ENCODE data around the gene ARL4A. TPM values are rescaled to one million over a fixed set of nuclear protein-coding genes. Genes with fewer than 3 reads are reported as not detected.
"Not testable (repeated sequence)": the region's sequence is repeated elsewhere in the genome, so short reads cannot be mapped to it uniquely, and the experiment has no call there.

ARL4A gene
- total RNA-seq, 1 donor from 2014 or later, result 35.5 TPM

DNA sequence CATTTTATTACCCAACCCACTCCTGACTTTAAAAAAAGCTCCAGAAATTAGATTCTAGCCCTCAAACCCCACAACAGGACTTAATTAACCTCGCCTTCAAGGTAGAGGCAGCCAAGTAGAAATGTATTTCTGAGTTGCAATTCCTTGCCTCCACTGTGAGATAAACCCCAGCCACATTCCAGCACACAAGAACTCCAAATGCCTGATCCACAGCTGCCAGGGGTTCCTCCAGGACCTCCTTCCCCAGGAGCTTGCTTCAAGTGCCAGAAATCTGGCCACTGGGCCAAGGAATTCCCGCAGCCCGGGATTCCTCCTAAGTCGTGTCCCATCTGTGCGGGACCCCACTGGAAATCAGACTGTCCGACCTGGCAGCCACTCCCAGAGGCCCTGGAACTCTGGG lies 25.9 kb upstream of the ARL4A start:
- Histone ChIP-seq H3K4me1 (ENCODE audit: control insufficient read depth in 3 of 3, insufficient read depth in 3 of 3, low read length in 3 of 3) (no peaks in the 10 kb centered on the region), H3K27me3 (ENCODE audit: control insufficient read depth in 3 of 3, insufficient read depth in 3 of 3, low read length in 3 of 3) (no peaks in the 10 kb centered on the region), H3K4me3 (ENCODE audit: low read length in 3 of 3) (no peak overlapping the region), H3K9me3 (ENCODE audit: control insufficient read depth in 3 of 3, low read length in 3 of 3) (no peaks in the 10 kb centered on the region), H3K27ac (ENCODE audit: low read depth, low read length) (no peak overlapping the region), H3K9ac (ENCODE audit: low read depth in 1 of 3, low read length in 3 of 3) (no peak overlapping the region), H3K36me3 (ENCODE audit: control insufficient read depth in 3 of 3, insufficient read depth in 3 of 3, low read length in 3 of 3) (no peaks in the 10 kb centered on the region)

DNA sequence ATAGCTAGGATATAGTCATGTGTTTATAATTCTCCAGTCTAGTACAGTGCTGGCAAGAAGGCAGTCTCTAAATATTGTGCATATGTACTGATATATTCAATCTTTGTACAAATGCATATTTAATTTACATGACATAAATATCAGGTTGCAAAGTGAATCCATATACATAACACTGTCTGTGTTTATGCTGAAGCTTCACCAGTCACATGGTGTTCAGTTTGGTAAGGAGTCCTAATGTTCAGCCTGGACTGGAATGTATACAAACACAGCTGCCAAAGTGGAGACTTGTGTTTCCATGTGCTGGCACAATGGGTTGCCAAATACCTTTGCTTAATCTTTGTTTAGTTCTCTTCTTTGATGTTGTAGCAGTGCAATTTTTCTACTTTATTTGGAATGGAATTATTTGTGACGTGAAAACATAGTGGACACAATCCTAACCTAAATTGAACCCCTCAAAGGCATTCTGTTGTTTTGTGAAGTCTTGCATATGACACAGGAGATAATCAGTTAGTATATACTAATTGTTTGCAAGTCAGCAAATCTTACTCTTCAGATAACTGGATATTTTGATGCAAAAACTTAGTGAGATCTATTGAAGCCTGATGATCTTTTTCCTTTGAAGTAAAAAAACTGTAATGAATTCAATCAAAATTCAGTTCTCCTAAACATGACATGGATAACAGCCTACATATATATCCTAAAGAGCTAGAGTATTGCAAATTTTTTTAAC lies 17.3 kb upstream of the ARL4A start:
- no peak overlapping the region for H3K27ac ChIP-seq (ENCODE audit: low read depth, low read length)
- H3K9ac ChIP-seq (ENCODE audit: low read depth in 1 of 3, low read length in 3 of 3), result no peak overlapping the region
- no peaks in the 10 kb centered on the region for H3K9me3 ChIP-seq (ENCODE audit: control insufficient read depth in 3 of 3, low read length in 3 of 3)
- no peaks in the 10 kb centered on the region for H3K27me3 ChIP-seq (ENCODE audit: control insufficient read depth in 3 of 3, insufficient read depth in 3 of 3, low read length in 3 of 3)
- H3K4me1 ChIP-seq (ENCODE audit: control insufficient read depth in 3 of 3, insufficient read depth in 3 of 3, low read length in 3 of 3), result no peaks in the 10 kb centered on the region
- H3K4me3 ChIP-seq (ENCODE audit: low read length in 3 of 3), result no peak overlapping the region
- no peaks in the 10 kb centered on the region for H3K36me3 ChIP-seq (ENCODE audit: control insufficient read depth in 3 of 3, insufficient read depth in 3 of 3, low read length in 3 of 3)

DNA sequence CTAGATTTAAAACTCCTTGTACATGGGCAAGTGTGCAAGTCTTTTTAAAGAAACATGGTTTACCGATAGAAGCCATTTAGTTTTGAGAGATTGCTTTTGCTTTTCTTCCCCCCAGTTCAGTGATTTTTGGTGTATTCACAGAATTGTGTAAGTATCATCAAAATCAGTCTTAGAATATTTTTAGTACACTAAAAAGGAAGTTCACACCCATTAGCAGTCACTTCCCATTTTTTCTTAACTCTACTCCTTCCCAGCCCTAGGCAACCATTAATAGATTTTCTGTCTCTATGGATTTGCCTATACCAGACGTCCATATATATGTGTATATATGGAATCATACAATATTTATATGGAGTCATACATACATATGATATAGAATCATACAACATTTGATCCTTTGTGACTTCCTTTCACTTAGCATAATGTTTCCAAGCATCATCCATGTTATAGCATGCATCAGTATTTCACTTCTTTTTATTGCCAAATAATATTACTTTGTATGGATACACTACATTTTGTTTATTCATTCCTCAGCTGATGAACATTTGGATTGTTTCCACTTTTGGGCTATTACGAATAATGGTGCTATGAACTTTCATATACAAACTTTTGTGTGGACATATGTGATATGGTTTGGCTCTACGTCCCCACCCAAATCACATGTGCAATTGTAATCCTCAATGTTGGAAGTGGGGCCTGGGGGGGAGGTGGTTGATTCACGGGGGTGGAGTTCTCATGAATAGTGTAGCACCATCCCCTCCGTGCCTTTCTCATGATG lies 16.5 kb upstream of the ARL4A start:
- H3K9me3 ChIP-seq (ENCODE audit: control insufficient read depth in 3 of 3, low read length in 3 of 3), result peaks cover 0 to 3% (median 0%) of the 10 kb centered on the region in 3 donors
- no peaks in the 10 kb centered on the region for H3K27me3 ChIP-seq (ENCODE audit: control insufficient read depth in 3 of 3, insufficient read depth in 3 of 3, low read length in 3 of 3)
- H3K27ac ChIP-seq (ENCODE audit: low read depth, low read length), result no peak overlapping the region
- H3K36me3 ChIP-seq (ENCODE audit: control insufficient read depth in 3 of 3, insufficient read depth in 3 of 3, low read length in 3 of 3), result no peaks in the 10 kb centered on the region
- no peaks in the 10 kb centered on the region for H3K4me1 ChIP-seq (ENCODE audit: control insufficient read depth in 3 of 3, insufficient read depth in 3 of 3, low read length in 3 of 3)
- no peak overlapping the region for H3K9ac ChIP-seq (ENCODE audit: low read depth in 1 of 3, low read length in 3 of 3)
- no peak overlapping the region for H3K4me3 ChIP-seq (ENCODE audit: low read length in 3 of 3)

DNA sequence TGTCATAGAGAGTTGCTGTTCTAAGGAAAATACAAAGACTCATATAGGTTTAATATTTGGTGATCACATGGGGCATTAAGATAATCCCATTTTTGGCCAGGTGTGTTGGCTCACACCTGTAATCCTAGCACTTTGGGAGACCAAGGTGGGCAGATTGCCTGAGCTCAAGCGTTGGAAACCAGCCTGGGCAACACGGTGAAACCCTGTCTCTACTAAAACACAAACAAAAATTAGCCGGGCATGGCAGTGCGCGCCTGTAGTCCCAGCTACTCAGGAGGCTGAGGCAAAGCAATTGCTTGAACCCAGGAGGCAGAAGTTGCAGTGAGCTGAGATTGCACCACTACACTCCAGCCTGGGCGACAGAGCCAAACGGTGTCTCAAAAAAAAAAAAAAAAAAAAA lies 14.0 kb upstream of the ARL4A start:
- H3K36me3 ChIP-seq (ENCODE audit: control insufficient read depth in 3 of 3, insufficient read depth in 3 of 3, low read length in 3 of 3); H3K4me1 ChIP-seq (ENCODE audit: control insufficient read depth in 3 of 3, insufficient read depth in 3 of 3, low read length in 3 of 3); H3K4me3 ChIP-seq (ENCODE audit: low read length in 3 of 3); H3K27ac ChIP-seq (ENCODE audit: low read depth, low read length); H3K27me3 ChIP-seq (ENCODE audit: control insufficient read depth in 3 of 3, insufficient read depth in 3 of 3, low read length in 3 of 3); H3K9ac ChIP-seq (ENCODE audit: low read depth in 1 of 3, low read length in 3 of 3); H3K9me3 ChIP-seq (ENCODE audit: control insufficient read depth in 3 of 3, low read length in 3 of 3): not testable (repeated sequence)

DNA sequence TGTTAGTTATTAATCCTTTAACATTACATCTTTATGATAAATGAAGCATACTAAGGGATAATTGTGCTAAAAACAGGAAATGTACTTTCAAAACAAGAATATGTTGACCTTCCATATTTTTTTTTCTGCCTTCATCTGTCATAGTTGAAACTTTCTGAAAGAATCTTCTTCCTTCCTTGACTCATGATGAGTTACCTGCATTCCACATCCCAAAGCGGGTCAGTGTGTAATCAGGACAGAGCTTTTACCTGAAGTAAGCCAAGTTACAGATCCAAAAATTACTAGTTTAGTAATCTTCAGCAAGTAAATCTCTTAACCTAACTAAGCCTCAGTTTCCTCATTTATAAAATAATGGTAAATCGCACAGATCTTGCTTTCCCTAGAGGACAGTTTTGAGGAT lies 13.4 kb upstream of the ARL4A start:
- no peak overlapping the region for H3K9ac ChIP-seq (ENCODE audit: low read depth in 1 of 3, low read length in 3 of 3)
- peaks cover 0 to 3% (median 0%) of the 10 kb centered on the region in 3 donors for H3K9me3 ChIP-seq (ENCODE audit: control insufficient read depth in 3 of 3, low read length in 3 of 3)
- H3K4me1 ChIP-seq (ENCODE audit: control insufficient read depth in 3 of 3, insufficient read depth in 3 of 3, low read length in 3 of 3), result no peaks in the 10 kb centered on the region
- no peaks in the 10 kb centered on the region for H3K27me3 ChIP-seq (ENCODE audit: control insufficient read depth in 3 of 3, insufficient read depth in 3 of 3, low read length in 3 of 3)
- no peak overlapping the region for H3K27ac ChIP-seq (ENCODE audit: low read depth, low read length)
- no peaks in the 10 kb centered on the region for H3K36me3 ChIP-seq (ENCODE audit: control insufficient read depth in 3 of 3, insufficient read depth in 3 of 3, low read length in 3 of 3)
- no peak overlapping the region for H3K4me3 ChIP-seq (ENCODE audit: low read length in 3 of 3)

DNA sequence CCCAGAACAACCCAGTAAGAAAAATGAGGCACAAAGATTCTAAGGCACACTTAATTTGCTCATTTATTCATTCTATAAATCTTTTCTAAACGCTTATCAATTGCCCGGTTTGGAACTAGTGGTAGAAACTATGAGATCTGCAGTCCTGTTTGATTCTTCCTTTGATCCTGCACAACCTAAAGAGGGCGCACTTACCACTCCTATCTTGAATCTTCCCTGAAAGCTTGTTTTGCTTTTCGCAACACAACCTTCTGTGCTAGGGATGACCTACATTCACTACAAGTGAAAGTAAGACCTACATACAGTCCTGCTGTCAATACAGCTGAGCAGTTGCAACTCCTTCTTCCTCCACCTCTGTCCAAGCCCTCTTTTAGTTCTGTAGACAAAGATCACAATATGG lies 12.6 kb upstream of the ARL4A start:
- Histone ChIP-seq H3K36me3 (ENCODE audit: control insufficient read depth in 3 of 3, insufficient read depth in 3 of 3, low read length in 3 of 3) (no peaks in the 10 kb centered on the region), H3K9ac (ENCODE audit: low read depth in 1 of 3, low read length in 3 of 3) (no peak overlapping the region), H3K9me3 (ENCODE audit: control insufficient read depth in 3 of 3, low read length in 3 of 3) (peaks cover 0 to 3% (median 0%) of the 10 kb centered on the region in 3 donors), H3K27ac (ENCODE audit: low read depth, low read length) (no peak overlapping the region), H3K4me3 (ENCODE audit: low read length in 3 of 3) (no peak overlapping the region), H3K4me1 (ENCODE audit: control insufficient read depth in 3 of 3, insufficient read depth in 3 of 3, low read length in 3 of 3) (no peaks in the 10 kb centered on the region), H3K27me3 (ENCODE audit: control insufficient read depth in 3 of 3, insufficient read depth in 3 of 3, low read length in 3 of 3) (no peaks in the 10 kb centered on the region)

DNA sequence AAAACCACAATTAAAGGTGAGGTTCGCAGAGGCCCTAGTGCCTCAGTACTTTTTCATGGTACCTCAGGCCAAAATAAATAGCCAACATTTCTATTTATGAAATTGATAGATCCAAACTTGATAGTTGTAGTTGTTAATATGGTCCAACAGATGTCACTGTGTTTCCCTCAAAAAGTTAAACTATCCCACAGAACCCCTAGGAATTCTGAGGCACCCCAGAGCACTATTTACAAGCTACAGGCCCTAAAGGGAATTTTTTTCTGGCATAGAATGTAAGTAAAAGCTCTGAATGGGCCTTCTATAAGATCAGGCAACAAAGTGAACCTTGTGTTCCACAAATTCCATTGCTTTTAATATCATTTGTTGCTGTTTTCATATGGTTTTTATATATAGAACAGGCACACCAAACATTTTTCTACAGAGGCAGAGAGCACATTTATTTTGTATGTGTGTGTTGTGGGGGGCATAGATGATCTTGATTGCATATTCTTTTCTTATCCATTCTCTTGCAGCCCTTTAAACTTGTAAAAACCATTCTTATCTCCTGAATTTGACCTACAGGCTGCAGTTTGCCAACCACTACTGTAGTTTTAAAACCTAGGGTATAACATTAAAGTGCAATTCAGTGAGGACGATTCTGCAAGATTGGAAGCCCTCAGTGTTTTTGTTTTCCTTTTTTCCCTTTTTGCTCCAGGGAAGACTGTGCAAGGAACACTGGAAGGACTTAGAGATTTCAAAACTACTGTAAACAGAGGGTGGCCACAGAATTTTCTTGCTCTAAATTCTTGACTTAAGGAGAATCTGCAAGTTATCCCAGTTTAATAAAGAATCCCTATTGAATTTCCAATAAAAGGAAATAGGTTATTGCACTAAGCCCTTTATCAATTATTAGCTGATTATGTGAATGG lies 3.5 kb upstream of the ARL4A start:
- Histone ChIP-seq H3K9ac (ENCODE audit: low read depth in 1 of 3, low read length in 3 of 3) (no peak overlapping the region), H3K36me3 (ENCODE audit: control insufficient read depth in 3 of 3, insufficient read depth in 3 of 3, low read length in 3 of 3) (no peaks in the 10 kb centered on the region), H3K9me3 (ENCODE audit: control insufficient read depth in 3 of 3, low read length in 3 of 3) (no peaks in the 10 kb centered on the region), H3K4me1 (ENCODE audit: control insufficient read depth in 3 of 3, insufficient read depth in 3 of 3, low read length in 3 of 3) (peaks cover 0 to 6% (median 3%) of the 10 kb centered on the region in 3 donors), H3K27me3 (ENCODE audit: control insufficient read depth in 3 of 3, insufficient read depth in 3 of 3, low read length in 3 of 3) (no peaks in the 10 kb centered on the region), H3K27ac (ENCODE audit: low read depth, low read length) (no peak overlapping the region), H3K4me3 (ENCODE audit: low read length in 3 of 3) (no peak overlapping the region)

DNA sequence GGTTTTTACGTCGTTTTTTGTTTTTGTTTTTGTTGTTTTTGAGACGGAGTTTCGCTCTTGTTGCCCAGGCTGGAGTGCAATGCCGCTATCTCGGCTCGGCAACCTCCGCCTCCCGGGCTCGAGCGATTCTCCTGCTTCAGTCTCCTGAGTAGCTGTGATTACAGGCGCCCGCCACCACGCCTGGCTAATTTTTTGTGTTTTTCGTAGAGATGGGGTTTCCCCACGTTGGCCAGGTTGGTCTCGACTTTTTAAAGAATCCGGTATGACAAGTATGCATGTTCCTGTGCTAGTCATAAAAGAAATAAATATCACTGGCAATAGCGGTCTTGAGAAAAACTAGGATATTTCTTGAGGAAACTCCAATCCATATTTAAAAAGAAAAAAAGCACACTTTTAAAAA lies 2.7 kb upstream of the ARL4A start:
- Histone ChIP-seq H3K9ac (ENCODE audit: low read depth in 1 of 3, low read length in 3 of 3) (no peak overlapping the region), H3K9me3 (ENCODE audit: control insufficient read depth in 3 of 3, low read length in 3 of 3) (no peaks in the 10 kb centered on the region), H3K27me3 (ENCODE audit: control insufficient read depth in 3 of 3, insufficient read depth in 3 of 3, low read length in 3 of 3) (no peaks in the 10 kb centered on the region), H3K4me1 (ENCODE audit: control insufficient read depth in 3 of 3, insufficient read depth in 3 of 3, low read length in 3 of 3) (peaks cover 0 to 6% (median 3%) of the 10 kb centered on the region in 3 donors), H3K27ac (ENCODE audit: low read depth, low read length) (no peak overlapping the region), H3K36me3 (ENCODE audit: control insufficient read depth in 3 of 3, insufficient read depth in 3 of 3, low read length in 3 of 3) (no peaks in the 10 kb centered on the region), H3K4me3 (ENCODE audit: low read length in 3 of 3) (no peak overlapping the region)

DNA sequence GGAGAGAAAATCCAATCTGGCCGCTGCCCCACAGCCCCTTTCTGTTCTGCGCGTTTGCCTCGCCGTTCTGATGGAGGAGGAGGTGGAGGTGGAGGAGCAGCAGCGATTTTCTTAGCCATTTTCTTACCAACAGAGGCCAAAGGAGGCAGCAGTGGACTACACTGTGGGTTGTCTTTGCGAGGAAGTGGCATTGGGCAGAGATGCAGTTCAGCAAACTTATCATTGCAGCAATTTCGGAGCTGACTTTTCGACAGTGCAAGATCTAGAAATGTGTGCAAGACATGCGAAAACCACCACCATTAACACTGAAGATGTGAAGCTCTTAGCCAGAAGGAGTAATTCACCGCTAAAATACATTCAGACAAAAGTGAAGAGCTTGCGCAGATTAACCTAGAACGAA lies 1.9 kb upstream of the ARL4A start:
- no peak overlapping the region for H3K4me3 ChIP-seq (ENCODE audit: low read length in 3 of 3)
- H3K27ac ChIP-seq (ENCODE audit: low read depth, low read length), result peak overlapping the region; percentile 75
- peaks cover 0 to 7% (median 6%) of the 10 kb centered on the region in 3 donors for H3K4me1 ChIP-seq (ENCODE audit: control insufficient read depth in 3 of 3, insufficient read depth in 3 of 3, low read length in 3 of 3)
- H3K9me3 ChIP-seq (ENCODE audit: control insufficient read depth in 3 of 3, low read length in 3 of 3), result no peaks in the 10 kb centered on the region
- no peak overlapping the region for H3K9ac ChIP-seq (ENCODE audit: low read depth in 1 of 3, low read length in 3 of 3)
- no peaks in the 10 kb centered on the region for H3K27me3 ChIP-seq (ENCODE audit: control insufficient read depth in 3 of 3, insufficient read depth in 3 of 3, low read length in 3 of 3)
- no peaks in the 10 kb centered on the region for H3K36me3 ChIP-seq (ENCODE audit: control insufficient read depth in 3 of 3, insufficient read depth in 3 of 3, low read length in 3 of 3)
